ENCODE results near the gene DTWD2. TPM values are rescaled to one million over a fixed set of nuclear protein-coding genes. Genes with fewer than 3 reads are reported as not detected.

DTWD2 gene
- total and polyA plus RNA-seq, 8 donors: 0.65 to 62.6 (median 5.5) TPM

DNA sequence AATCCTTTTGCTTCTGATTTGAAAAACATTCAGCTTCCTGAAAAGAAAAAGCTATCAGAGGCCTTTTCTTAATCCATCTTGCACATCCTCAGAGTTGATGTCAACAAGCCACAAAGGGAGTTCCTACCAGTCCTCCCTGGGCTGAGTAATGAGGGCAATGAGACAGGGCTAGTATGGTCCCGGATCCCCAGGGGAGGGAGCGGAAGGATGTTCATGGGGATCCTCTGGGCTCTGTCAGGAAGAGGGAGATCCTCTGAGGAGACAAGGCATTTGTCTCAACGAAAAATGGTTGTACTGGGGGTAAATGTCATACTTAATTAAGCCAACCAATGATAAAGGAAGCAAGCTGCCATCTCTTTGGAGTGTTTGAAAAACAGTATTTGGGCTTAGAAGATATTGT lies 195.3 kb downstream of the DTWD2 start:
- Histone ChIP-seq H3K9me3 (no peaks in the 10 kb centered on the region), H3K4me3 (no peak overlapping the region), H3K36me3 (no peaks in the 10 kb centered on the region), H3K27ac (no peak overlapping the region), H3K4me1 (peaks cover 0 to 15% (median 3%) of the 10 kb centered on the region in 4 donors), H3K27me3 (no peaks in the 10 kb centered on the region)
- TF ChIP-seq POLR2AphosphoS5 (IDR thresholded peaks at IDR 0.05) (no peak), EP300 (IDR thresholded peaks at IDR 0.05) (no peak), POLR2A (IDR thresholded peaks at IDR 0.05) (no peak)
- TF ChIP-seq, protein P1, sequence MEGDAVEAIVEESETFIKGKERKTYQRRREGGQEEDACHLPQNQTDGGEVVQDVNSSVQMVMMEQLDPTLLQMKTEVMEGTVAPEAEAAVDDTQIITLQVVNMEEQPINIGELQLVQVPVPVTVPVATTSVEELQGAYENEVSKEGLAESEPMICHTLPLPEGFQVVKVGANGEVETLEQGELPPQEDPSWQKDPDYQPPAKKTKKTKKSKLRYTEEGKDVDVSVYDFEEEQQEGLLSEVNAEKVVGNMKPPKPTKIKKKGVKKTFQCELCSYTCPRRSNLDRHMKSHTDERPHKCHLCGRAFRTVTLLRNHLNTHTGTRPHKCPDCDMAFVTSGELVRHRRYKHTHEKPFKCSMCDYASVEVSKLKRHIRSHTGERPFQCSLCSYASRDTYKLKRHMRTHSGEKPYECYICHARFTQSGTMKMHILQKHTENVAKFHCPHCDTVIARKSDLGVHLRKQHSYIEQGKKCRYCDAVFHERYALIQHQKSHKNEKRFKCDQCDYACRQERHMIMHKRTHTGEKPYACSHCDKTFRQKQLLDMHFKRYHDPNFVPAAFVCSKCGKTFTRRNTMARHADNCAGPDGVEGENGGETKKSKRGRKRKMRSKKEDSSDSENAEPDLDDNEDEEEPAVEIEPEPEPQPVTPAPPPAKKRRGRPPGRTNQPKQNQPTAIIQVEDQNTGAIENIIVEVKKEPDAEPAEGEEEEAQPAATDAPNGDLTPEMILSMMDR (IDR thresholded peaks at IDR 0.05): no peak
- intact Hi-C loops (cut with DNase I; ENCODE audit: low total_unique reads): no loop called here
- WGBS, 5 donors: 72 to 81% (median 77%) methylated on average over 3 of the region's 3 CpGs
- no peak for DNase-seq

DNA sequence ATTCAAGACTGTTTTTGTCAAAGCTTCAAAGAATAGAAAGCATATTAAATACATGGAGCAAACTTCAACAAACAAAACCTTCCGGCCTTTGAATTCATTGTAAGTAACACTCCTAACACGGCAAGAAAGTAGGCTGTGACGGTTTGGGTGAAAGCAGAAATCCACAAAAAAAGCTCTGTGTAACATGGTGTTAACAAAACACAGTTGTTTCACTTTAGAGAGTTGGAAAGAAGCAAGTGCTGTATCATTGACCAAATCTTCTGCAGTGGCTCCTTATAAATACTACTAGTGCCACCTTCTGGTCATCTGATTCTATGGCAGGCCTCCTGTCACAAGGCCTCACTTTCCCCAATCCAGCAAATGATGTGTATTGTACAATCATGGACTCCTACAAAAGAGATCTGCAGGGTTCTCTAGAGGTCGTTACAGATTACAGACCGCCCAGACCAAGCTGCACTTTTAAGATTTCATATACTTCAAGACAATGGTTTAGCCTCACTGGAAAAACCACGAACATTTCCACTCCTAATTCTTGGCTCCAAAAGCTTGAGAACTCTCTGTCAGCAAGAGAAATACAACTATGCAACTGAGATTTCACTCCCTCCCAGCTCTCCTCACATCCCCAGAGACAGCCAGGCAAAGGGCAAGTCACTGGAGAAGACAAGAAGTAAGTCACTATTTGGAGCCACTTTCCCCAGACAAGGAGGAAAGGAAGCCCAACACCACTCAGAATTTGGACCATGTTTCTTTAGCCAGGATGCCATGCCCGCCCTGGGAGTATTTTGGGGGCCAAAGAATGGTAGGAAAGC lies 196.2 kb downstream of the DTWD2 start:
- no peaks in the 10 kb centered on the region for H3K36me3 ChIP-seq
- no peaks in the 10 kb centered on the region for H3K27me3 ChIP-seq
- DNase-seq: peak; percentile 30 to 86
- TF ChIP-seq, protein P1 (IDR thresholded peaks at IDR 0.05): peak in 5 of 7 experiments; percentile 44 to 77 (median 62)
- no peak for TF ChIP-seq POLR2A (IDR thresholded peaks at IDR 0.05)
- peak overlapping the region in 1 of 4 donors; percentile 1 for H3K4me3 ChIP-seq
- WGBS, 5 donors: 32 to 38% (median 32%) methylated on average over 7 of the region's 7 CpGs
- no peaks in the 10 kb centered on the region for H3K9me3 ChIP-seq
- intact Hi-C loops (cut with DNase I; ENCODE audit: low total_unique reads): no loop called here
- H3K4me1 ChIP-seq: peaks cover 0 to 15% (median 3%) of the 10 kb centered on the region in 4 donors
- peak overlapping the region in 1 of 5 donors; percentile 47 for H3K27ac ChIP-seq

DNA sequence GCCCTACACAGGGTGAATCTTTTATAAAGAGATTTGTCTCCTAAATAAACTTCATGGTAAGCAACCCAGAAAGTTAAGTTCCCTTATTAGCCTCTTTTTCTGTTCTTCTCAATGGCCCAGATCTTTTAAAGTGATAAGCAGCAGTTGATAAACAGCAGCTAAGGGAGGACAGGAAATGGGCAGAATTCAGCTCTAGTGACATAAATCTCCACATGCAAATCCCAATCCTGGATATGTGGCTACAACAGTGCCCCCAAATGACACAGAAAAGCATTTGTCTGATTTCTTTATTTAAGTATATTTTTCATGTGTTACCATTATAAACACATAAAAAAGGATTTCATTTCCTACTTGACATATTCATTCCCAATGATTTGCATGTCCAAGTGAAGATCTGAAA lies 199.0 kb downstream of the DTWD2 start:
- Histone ChIP-seq H3K27me3 (no peaks in the 10 kb centered on the region), H3K27ac (no peak overlapping the region), H3K4me1 (peaks cover 0 to 15% (median 3%) of the 10 kb centered on the region in 4 donors), H3K4me3 (no peak overlapping the region), H3K36me3 (no peaks in the 10 kb centered on the region), H3K9me3 (no peaks in the 10 kb centered on the region)
- TF ChIP-seq, protein P1 (IDR thresholded peaks at IDR 0.05): no peak
- no peak for TF ChIP-seq POLR2A (IDR thresholded peaks at IDR 0.05)
- TF ChIP-seq POLR2AphosphoS5 (IDR thresholded peaks at IDR 0.05): no peak
- no peak for TF ChIP-seq EP300 (IDR thresholded peaks at IDR 0.05)
- DNase-seq: no peak
- intact Hi-C loops (cut with DNase I; ENCODE audit: low total_unique reads): no loop called here

DNA sequence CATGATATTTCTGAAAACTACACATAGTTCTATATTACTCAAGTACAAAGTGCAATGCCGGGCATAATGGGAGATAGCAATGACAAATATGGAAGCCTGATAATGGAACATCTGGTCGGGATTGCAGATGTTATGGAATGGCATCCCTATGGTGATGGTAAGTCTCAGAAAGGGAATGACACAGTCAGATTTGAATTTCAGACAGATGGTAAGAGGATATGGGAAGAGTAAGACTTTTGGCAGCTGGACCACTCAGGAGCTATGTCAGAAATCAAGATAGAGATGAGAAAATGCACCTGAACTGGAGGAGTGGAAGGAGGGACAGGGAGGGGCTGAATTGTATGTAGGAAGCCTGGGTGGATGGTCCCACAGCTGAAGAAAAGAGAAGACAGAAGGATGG lies 200.0 kb downstream of the DTWD2 start:
- intact Hi-C loops (cut with DNase I; ENCODE audit: low total_unique reads): no loop called here
- DNase-seq: no peak
- no peak overlapping the region for H3K4me3 ChIP-seq
- H3K27me3 ChIP-seq: no peaks in the 10 kb centered on the region
- no peaks in the 10 kb centered on the region for H3K36me3 ChIP-seq
- H3K27ac ChIP-seq: no peak overlapping the region
- peaks cover 0 to 15% (median 3%) of the 10 kb centered on the region in 4 donors for H3K4me1 ChIP-seq
- TF ChIP-seq, protein P1 (IDR thresholded peaks at IDR 0.05): no peak
- TF ChIP-seq POLR2AphosphoS5 (IDR thresholded peaks at IDR 0.05): no peak
- no peak for TF ChIP-seq POLR2A (IDR thresholded peaks at IDR 0.05)
- TF ChIP-seq EP300 (IDR thresholded peaks at IDR 0.05): no peak
- 73 to 85% (median 81%) methylated on average over 2 of the region's 2 CpGs for WGBS, 5 donors
- no peaks in the 10 kb centered on the region for H3K9me3 ChIP-seq

Small RNA genes within 50 kb of the gene (small RNA-seq; reads per million reads assigned to genes)
- 0 reads per million in 4 donors for gene RNU6-373P

Other genes starting within 250 kb of the DTWD2 start
- 100 to 1,000 TPM in 3 of 5 donors, 10 to 100 TPM in 2; 79.8 to 164 (median 120) TPM for gene DMXL1, start 82.5 kb upstream of the DTWD2 start, total RNA-seq
- 10 to 100 TPM in 2 of 3 donors, 1 to 10 TPM in 1; 6.0 to 13.7 (median 12.3) TPM for gene DMXL1, start 82.5 kb upstream of the DTWD2 start, polyA plus RNA-seq